ENCODE results near the gene CHP2. TPM values are rescaled to one million over a fixed set of nuclear protein-coding genes. Genes with fewer than 3 reads are reported as not detected.

CHP2 gene
- polyA plus RNA-seq, 1 donor (not counting 4 experiments of a cell fraction or from before 2014, with no cell fraction given) = 0.20 TPM

DNA sequence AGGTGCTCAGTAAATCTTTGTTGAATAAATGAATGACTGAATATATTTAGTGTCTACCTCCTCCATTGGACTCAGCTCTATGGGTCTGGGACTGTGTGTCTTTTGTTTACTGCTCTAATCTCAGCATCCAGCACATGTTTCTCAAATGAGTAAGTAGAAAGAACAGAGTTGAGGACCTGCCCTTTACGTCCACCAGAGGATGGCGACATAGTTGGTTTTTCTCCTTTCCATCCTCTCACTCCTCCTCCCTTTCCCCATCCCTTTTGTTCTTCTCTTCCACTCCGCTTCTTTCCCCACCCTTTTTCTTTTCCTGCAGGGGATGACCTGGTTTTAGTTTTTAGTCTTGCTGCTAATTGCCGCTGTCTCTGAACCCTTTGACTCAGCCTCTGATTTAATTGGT lies 12.1 kb upstream of the CHP2 start:
- H3K9me1 ChIP-seq (ENCODE audit: control insufficient read depth, extremely low read depth, insufficient read depth, low read length) = no peaks in the 10 kb centered on the region
- DNase-seq (ENCODE audit: low read depth, low spot score) = no peak
- dilution Hi-C loops (cut with MboI; ENCODE audit: extremely low pct_ligation_motif_present, low sequenced_read_pairs) = no loop called here
- no peaks in the 10 kb centered on the region for H3K79me2 ChIP-seq (ENCODE audit: control insufficient read depth, insufficient read depth, low read length)
- no peaks in the 10 kb centered on the region for H3K36me3 ChIP-seq (ENCODE audit: control insufficient read depth in 2 of 2, extremely low read depth in 1 of 2, insufficient read depth in 2 of 2, low read length in 2 of 2)
- no peaks in the 10 kb centered on the region for H4K20me1 ChIP-seq (ENCODE audit: control insufficient read depth, extremely low read depth, insufficient read depth, low read length)
- no peaks in the 10 kb centered on the region for H3K4me1 ChIP-seq (ENCODE audit: control insufficient read depth, extremely low read depth, insufficient read depth, low read length)
- no peak overlapping the region for H3K9ac ChIP-seq (ENCODE audit: control insufficient read depth, extremely low read depth, insufficient read depth, low read length)
- no peak overlapping the region for H3K4me3 ChIP-seq (ENCODE audit: control insufficient read depth in 2 of 3, extremely low read depth in 1 of 3, insufficient read depth in 2 of 3, low read depth in 1 of 3, low read length in 3 of 3)
- no peak overlapping the region for H3K4me2 ChIP-seq (ENCODE audit: control insufficient read depth, extremely low read depth, insufficient read depth, low read depth, low read length)
- H3K9me3 ChIP-seq (ENCODE audit: control insufficient read depth, low read depth, low read length) = no peaks in the 10 kb centered on the region
- H3K27me3 ChIP-seq (ENCODE audit: control insufficient read depth, extremely low read depth, insufficient read depth, low read length) = no peaks in the 10 kb centered on the region
- no peak for TF ChIP-seq EZH2 (IDR thresholded peaks at IDR 0.05; ENCODE audit: low read length)
- TF ChIP-seq, protein P1, sequence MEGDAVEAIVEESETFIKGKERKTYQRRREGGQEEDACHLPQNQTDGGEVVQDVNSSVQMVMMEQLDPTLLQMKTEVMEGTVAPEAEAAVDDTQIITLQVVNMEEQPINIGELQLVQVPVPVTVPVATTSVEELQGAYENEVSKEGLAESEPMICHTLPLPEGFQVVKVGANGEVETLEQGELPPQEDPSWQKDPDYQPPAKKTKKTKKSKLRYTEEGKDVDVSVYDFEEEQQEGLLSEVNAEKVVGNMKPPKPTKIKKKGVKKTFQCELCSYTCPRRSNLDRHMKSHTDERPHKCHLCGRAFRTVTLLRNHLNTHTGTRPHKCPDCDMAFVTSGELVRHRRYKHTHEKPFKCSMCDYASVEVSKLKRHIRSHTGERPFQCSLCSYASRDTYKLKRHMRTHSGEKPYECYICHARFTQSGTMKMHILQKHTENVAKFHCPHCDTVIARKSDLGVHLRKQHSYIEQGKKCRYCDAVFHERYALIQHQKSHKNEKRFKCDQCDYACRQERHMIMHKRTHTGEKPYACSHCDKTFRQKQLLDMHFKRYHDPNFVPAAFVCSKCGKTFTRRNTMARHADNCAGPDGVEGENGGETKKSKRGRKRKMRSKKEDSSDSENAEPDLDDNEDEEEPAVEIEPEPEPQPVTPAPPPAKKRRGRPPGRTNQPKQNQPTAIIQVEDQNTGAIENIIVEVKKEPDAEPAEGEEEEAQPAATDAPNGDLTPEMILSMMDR (optimal IDR thresholded peaks at IDR 0.05 in 1 of 3, IDR thresholded peaks at IDR 0.05 in 1 of 3, conservative IDR thresholded peaks at IDR 0.05 in 1 of 3; ENCODE audit: extremely low read depth in 1 of 3, insufficient read depth in 2 of 3, low read length in 3 of 3) = peak in 1 of 3 experiments; percentile 47
- no peak overlapping the region for H2AFZ ChIP-seq (ENCODE audit: control insufficient read depth, low read length)
- H3K27ac ChIP-seq (ENCODE audit: control insufficient read depth, insufficient read depth, low read length) = no peak overlapping the region
- no peak for FAIRE-seq

DNA sequence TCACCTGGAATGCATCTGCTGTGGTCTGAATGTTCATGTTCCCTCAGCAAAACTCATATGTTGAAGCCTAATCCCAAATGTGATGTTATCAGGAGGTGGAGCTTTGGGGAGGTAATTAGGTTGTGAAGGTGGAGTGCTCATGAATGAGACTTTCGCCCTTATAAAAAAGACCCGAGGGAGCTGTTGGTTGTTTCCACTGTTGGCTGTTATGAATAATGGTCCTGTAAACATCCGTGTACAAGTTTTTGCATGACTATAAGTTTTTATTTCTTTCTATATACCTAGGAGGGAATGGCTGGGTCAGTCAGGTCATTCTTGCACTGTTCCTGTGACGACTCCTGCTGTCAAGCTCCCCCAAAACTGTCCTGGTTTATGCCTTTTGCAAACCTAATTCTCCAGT lies 9.6 kb upstream of the CHP2 start:
- Histone ChIP-seq H3K4me1 (ENCODE audit: control insufficient read depth, extremely low read depth, insufficient read depth, low read length) (no peaks in the 10 kb centered on the region), H3K9me3 (ENCODE audit: control insufficient read depth, low read depth, low read length) (no peaks in the 10 kb centered on the region), H3K9me1 (ENCODE audit: control insufficient read depth, extremely low read depth, insufficient read depth, low read length) (no peaks in the 10 kb centered on the region), H3K79me2 (ENCODE audit: control insufficient read depth, insufficient read depth, low read length) (no peaks in the 10 kb centered on the region), H3K27ac (ENCODE audit: control insufficient read depth, insufficient read depth, low read length) (no peak overlapping the region), H3K27me3 (ENCODE audit: control insufficient read depth, extremely low read depth, insufficient read depth, low read length) (no peaks in the 10 kb centered on the region), H2AFZ (ENCODE audit: control insufficient read depth, low read length) (no peak overlapping the region), H3K4me3 (ENCODE audit: control insufficient read depth in 2 of 3, extremely low read depth in 1 of 3, insufficient read depth in 2 of 3, low read depth in 1 of 3, low read length in 3 of 3) (no peak overlapping the region), H3K4me2 (ENCODE audit: control insufficient read depth, extremely low read depth, insufficient read depth, low read depth, low read length) (no peak overlapping the region), H3K36me3 (ENCODE audit: control insufficient read depth in 2 of 2, extremely low read depth in 1 of 2, insufficient read depth in 2 of 2, low read length in 2 of 2) (no peaks in the 10 kb centered on the region), H4K20me1 (ENCODE audit: control insufficient read depth, extremely low read depth, insufficient read depth, low read length) (no peaks in the 10 kb centered on the region), H3K9ac (ENCODE audit: control insufficient read depth, extremely low read depth, insufficient read depth, low read length) (no peak overlapping the region)
- dilution Hi-C loops (cut with MboI; ENCODE audit: extremely low pct_ligation_motif_present, low sequenced_read_pairs) = no loop called here
- FAIRE-seq (no peak), DNase-seq (ENCODE audit: low read depth, low spot score) (no peak)
- TF ChIP-seq, protein P1 (optimal IDR thresholded peaks at IDR 0.05 in 1 of 3, IDR thresholded peaks at IDR 0.05 in 1 of 3, conservative IDR thresholded peaks at IDR 0.05 in 1 of 3; ENCODE audit: extremely low read depth in 1 of 3, insufficient read depth in 2 of 3, low read length in 3 of 3) = no peak
- no peak for TF ChIP-seq EZH2 (IDR thresholded peaks at IDR 0.05; ENCODE audit: low read length)
